GM10847 (cell line): Measurements from ENCODE around the gene PCCB.

ENCODE experiments used
- POLR2A ChIP-seq: IDR thresholded peaks from 2 replicates; pipeline ENCODE4 v1.6.1; 2011; ENCODE audit not compliant: insufficient read length; ENCODE audit errors: extremely low read depth

Gene PCCB

DNA sequence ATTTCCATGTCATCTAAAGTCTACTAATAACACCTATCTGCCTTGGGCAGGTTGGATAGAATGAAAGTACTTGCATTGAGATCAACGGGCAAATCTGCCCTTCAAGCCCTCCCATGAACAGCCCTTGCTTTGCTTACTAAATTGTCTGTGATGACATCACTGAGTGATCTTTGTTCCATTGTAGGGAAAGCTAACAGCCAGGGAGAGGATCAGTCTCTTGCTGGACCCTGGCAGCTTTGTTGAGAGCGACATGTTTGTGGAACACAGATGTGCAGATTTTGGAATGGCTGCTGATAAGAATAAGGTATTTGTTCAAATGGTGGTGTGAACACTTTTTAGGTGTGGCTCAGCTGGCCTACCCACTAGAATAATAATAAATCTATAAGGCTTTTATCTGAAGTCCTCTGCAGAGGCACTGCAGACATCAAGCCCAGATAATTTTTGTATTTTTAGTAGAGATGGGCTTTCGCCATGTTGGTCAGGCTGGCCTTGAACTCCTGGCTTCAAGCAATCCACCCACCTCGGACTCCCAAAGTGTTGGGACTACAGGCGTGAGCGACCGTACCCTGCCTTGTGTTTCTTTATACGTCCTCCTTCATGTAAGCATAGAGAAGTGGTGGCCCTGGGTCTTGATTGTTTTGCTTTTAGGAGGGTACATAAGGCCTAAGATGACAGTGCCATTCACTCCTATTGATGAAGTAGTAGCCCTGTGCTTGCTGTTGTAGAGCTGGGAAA lies 5.7 kb downstream of the PCCB start:
- TF ChIP-seq POLR2A, result no peak

DNA sequence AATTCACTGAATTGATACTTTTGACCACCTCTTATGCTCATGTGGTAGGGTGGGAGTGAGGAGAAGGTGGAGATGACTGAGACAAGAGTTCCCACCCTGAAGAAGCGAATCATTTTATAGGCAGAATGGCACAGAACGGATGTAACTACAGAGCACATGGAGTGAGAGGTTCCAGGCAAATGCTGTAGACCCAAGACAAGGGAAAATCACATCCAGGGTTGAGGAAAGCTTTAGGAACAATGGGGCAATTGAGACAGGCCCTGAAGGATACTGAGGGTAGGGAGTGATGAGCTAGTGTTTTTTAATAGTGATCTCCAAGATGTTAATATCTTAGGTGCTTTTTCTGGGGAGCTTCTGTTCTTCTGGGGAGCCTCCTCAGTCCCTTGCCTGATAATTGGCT lies 8.1 kb downstream of the PCCB start:
- TF ChIP-seq POLR2A, result no peak

DNA sequence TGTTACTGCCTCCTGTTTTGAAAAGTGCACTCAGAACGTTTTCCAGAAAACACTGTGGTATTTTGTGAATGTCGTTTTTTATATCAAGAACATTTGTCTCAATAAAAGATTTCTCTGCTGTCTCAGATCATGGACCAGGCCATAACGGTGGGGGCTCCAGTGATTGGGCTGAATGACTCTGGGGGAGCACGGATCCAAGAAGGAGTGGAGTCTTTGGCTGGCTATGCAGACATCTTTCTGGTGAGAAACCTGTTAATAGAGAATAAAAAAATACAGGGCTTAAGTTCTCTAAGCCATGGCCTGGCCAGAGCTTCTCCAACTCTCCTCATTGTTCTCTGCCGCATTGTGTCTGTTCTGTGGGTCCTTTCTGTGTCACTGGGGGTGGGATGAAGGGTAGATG lies 11.7 kb downstream of the PCCB start:
- TF ChIP-seq POLR2A, result no peak

DNA sequence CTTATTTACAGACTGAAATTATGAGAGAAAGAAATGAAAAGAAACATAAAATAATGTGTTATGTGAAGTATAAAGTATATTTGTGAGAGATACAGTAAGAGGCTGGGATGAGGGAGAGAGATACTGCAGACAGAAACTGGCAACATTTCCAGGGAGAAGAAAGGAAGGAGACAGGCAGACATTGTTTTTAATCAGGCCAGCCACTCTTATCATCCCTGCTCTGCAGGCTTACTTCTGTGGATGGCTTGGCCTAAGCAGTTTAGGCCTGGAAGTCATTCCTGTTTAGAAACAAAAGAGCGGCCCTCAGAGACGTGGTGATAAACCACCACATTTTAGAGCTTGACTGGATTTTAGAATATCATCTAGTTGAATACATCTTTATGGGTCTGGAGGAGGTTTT lies 12.4 kb downstream of the PCCB start:
- no peak for TF ChIP-seq POLR2A

DNA sequence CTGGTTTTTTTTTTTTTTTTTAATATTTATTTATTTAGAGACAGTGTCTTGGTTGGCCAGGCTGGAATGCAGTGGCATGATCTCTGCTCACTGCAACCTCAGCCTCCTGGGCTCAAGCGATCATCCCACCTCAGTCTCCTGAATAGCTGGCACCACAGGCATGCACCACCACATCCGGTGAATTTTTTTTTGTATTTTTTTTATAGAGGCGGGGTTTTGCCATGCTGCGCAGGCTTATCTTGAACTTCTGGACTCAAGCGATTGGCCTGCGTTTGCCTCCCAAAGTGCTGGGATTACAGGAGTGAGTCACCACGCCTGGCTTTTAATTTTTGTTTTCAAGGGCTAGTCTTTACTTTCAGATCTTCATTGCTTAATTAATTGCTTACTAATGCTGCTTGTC lies 13.1 kb downstream of the PCCB start:
- TF ChIP-seq POLR2A, result no peak

DNA sequence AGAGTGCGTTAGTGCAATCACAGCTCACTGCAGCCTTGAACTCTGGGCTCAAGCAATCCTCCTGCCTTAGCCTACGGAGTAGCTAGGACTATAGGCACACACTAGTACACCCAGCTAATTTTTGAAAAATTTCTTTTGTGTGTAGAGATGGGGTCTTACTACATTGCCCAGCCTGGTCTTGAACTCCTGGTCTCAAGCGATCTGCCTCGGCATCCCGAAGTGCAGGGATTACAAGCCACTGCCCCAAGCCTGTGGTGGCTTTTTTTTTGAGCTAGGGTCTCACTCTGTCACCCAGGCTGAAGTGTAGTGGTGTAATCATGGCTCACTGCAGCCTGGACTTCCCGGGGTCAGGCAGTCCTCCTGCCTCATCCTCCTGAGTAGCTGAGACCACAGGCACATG lies 17.1 kb downstream of the PCCB start:
- TF ChIP-seq POLR2A, result no peak

DNA sequence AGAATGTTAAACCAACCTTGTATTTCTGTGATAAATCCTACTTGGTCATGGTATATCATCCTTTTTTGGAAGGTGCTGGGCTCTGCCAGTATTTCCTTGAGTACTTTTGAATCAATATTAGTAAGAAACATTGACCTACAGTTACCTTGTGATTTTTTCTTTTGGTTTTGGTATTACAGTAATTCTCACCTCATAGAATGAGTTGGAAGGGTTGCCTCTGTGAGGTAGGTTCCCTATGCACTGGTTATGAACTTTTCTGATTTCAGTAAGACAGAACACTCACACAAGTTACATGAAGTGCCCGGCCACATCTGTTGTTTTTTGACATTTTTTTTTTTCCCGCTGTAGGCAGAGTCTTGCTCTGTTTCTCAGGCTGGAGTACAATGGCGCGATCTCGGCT lies 20.0 kb downstream of the PCCB start:
- no peak for TF ChIP-seq POLR2A

DNA sequence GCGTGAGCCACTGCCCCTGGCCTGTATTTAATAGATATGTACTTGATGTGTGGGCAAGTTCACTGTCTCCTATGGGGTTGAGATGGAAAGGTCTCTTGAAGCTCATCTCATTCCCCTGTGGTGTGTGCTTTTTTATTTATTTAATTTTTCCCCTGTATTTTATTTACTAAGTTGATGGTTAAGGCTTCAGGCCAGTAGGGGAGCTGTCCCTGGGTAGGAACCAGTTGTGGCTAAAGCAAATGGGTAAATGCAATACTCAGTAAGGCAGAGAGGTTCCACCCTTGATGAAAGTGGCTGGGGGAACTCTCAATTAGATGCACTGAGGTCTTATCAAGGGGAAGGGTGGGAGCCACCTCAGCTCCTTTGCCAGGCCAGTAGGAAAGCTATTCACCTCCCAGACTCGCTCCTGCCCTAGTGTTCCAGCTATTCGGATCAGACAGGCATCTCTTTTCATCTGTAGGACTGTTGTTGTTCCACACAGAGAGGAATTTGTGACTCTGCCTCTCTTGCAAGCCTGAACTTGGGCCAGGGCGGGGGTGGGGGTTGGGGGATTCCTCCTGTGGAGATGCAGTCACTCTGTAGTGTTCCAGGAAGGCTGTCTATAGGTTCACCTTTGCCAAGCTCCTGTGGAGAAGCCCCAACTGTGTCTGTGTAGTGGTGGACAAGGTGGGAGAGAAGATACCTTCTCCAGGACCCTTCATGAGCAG lies 26.1 kb downstream of the PCCB start:
- TF ChIP-seq POLR2A, result no peak

DNA sequence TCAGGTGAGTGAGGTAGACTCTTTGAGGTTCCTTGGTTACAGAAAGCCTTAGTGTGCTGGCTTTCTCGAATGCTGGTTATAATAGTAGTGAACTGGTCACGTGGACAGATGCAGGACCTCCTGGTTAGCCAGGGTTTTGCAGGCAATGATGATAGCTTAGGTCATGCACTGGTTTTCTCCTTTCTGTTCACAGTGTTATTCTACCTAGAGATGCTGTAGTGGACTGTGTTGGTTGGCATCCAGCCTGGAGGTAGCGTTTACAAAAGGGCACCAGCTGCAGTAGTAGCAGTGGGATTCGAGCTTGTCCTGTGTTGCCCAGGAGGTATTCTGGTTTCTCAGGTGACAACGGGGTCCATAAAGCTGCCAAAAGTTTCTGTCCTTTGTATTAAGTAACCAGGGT lies 27.0 kb downstream of the PCCB start:
- TF ChIP-seq POLR2A, result no peak

DNA sequence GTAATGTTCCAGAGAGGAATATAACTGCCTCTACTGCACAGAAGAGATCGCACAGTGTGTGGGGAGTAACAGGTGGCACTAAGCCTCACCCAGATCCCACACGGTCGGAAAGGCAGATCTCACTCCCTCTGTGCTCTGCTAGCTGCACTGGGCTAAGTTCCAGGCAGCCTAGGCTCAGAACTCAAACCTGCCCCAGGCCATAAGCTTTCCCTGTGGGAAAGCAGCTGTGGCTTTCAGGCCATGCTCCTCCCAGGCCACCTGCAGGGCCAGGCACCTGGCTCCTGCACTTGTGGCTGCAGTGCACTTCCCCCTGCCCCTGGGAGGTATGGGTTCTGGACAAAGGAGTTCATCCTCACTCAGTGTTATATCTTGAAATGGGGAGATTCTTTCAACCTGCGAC lies 27.5 kb downstream of the PCCB start:
- TF ChIP-seq POLR2A, result no peak

DNA sequence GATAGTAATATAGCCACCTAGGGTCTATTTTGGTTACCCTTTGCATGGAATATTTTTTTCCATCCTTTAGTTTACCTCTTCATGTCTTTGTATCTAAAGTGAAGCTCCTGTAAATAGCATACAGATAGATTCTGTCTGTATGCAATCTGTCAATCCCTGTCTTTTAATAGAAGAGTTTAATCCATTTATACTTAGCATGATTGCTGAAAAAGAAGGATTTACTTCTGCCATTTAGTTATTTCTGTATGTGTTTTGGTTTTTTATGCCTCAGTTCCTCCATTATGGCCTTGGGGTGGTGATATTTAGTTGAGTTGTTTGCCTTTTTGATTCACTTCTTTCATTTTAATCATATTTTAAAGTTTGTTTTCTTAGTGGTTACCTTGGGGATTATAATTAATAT lies 29.0 kb downstream of the PCCB start:
- no peak for TF ChIP-seq POLR2A

DNA sequence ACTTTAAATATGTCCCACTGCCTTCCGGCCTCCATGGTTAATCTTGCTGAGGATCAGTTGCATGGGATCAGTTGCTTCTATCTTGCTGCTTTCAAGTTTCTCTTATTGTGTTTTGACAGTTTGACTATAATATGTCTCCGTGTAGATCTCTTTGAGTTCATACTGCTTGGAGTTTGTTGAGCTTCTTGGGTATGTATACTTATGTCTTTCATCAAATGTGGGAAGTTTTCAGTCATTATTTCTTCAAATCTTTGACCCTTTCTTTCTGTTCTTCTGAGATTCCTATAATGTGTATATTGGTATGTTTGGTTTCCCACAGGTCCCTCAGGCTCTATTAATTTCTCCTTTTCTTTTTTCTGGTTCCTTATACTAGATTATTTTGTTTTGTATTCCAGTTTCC lies 30.8 kb downstream of the PCCB start:
- TF ChIP-seq POLR2A, result no peak

DNA sequence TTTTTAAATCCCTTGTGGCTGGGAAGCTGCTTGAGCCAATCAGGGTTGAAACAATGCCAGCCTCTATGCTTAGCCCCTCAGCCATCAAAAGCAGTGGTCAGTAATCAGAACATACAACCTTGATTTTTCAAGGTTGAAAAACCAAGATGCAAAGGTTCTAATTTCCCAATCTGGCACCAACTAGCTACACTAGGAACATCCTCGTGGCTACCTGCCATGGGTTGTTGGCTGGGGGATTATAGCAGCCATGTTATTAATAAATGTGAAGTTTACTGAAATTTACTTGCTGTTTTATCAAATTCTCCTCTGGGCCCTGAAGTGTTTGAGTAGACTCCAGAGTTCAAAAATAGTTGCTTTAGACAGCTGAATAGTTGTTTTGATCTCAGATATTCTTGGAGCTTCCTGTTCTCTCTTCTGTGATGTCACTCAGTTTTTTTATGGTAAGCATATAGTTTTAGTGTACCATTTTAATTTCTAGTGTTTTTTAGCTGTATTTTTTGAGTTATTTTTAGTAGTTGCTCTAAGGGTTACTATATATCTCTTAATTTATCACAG lies 31.9 kb downstream of the PCCB start:
- TF ChIP-seq POLR2A, result no peak

DNA sequence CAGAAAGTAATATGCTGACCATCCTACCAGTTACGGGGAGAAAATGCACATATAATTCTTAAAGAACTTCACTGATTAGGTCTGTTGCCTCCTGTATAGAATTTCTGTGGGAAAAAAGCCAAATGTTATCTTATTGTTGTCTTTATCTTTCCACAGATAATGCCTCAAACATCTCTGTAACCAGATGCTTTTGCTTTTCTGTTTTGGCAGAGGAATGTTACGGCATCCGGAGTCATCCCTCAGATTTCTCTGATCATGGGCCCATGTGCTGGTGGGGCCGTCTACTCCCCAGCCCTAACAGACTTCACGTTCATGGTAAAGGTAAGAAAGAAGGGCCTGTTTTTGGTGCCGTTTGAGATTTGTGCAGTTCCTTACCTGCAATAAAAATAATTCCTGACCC lies 33.5 kb downstream of the PCCB start:
- TF ChIP-seq POLR2A, result no peak

DNA sequence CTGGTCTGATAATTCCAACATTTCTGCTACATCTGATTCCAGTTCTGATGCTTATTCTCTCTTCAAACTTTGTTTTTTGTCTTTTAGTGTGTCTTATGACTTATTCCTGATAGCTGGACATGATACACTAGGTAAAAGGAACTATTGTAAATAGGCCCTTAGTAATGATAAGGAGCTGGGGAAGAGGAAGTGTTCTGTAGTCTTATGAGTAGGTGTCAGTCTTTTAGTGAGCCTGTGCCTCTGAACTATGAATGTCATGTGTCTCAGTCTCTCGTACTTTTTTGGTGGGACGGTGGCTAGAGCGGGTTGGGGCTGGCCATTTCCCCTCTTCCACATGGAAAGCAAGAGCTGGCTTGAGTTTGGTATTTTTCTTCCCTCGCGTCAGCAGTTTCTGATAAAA lies 41.2 kb downstream of the PCCB start:
- TF ChIP-seq POLR2A, result no peak

DNA sequence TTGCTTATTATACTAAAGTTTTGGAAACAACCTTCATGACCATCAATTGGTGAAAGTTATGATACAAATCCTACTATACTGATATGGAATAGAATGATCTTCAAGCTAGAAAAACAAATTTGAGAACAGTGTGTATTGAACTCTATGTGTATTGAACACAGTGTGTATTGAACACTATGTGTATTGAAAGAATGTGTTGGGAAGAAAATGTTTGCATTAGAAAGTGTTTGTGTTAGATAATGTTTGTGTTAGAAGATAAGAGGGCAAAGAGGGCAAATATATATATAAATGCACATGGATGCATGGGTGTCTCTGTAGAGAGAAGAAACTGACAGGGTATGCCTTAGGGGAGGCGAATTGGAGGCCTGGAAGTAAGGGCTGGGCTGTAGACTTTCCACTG lies 42.4 kb downstream of the PCCB start:
- TF ChIP-seq POLR2A, result no peak

DNA sequence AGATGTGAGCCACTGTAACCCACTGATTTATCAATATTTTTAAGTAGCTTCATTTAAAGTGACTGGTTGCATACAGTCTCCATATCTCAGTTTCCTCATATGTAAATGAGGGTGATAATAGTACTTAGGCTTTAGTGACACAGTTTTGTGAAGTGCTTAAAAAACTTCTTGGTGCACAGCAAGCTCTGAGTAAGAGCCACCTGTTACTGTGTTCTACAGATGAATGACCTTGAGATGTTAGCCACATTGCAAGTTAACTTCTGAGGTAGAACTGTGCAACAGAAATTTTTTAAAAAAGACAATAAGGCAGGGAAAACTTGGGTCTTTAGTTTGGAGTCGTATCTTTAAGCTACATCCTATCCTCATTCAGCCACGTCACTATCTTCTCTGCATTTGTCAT lies 43.1 kb downstream of the PCCB start:
- TF ChIP-seq POLR2A, result no peak
